ENCODE results near the gene NCAM2. TPM values are rescaled to one million over a fixed set of nuclear protein-coding genes. Genes with fewer than 3 reads are reported as not detected.

The NCAM2 gene
- total RNA-seq, 1 donor from 2014 or later, result 1.3 TPM

GRCh38 chr21:21046063-21046462 is 47.9 kb downstream of the NCAM2 start:
- Histone ChIP-seq H3K27me3 (ENCODE audit: control insufficient read depth, insufficient read depth, low read length) (no peaks in the 10 kb centered on the region), H3K36me3 (ENCODE audit: control insufficient read depth, insufficient read depth, low read length) (no peaks in the 10 kb centered on the region), H3K4me3 (ENCODE audit: low read depth, low read length) (no peak overlapping the region)
- FAIRE-seq, result no peak
- TF ChIP-seq CTCF (IDR thresholded peaks at IDR 0.05; ENCODE audit: insufficient read depth, low read length, severe bottlenecking), result no peak
- no peak for DNase-seq (ENCODE audit: low read depth)

- Histone ChIP-seq H3K4me3 (ENCODE audit: low read depth, low read length) (no peak overlapping the region), H3K36me3 (ENCODE audit: control insufficient read depth, insufficient read depth, low read length) (no peaks in the 10 kb centered on the region), H3K27me3 (ENCODE audit: control insufficient read depth, insufficient read depth, low read length) (no peaks in the 10 kb centered on the region)
- no peak for TF ChIP-seq CTCF (IDR thresholded peaks at IDR 0.05; ENCODE audit: insufficient read depth, low read length, severe bottlenecking)
- DNase-seq (ENCODE audit: low read depth) (no peak), FAIRE-seq (no peak)
Observed at GRCh38 chr21:21051109-21052055, 53.2 kb downstream of the NCAM2 start.

- Histone ChIP-seq H3K36me3 (ENCODE audit: control insufficient read depth, insufficient read depth, low read length) (no peaks in the 10 kb centered on the region), H3K27me3 (ENCODE audit: control insufficient read depth, insufficient read depth, low read length) (no peaks in the 10 kb centered on the region), H3K4me3 (ENCODE audit: low read depth, low read length) (no peak overlapping the region)
- DNase-seq (ENCODE audit: low read depth) (no peak), FAIRE-seq (no peak)
- TF ChIP-seq CTCF (IDR thresholded peaks at IDR 0.05; ENCODE audit: insufficient read depth, low read length, severe bottlenecking), result no peak
Observed at GRCh38 chr21:21052672-21053071, 54.5 kb downstream of the NCAM2 start.

GRCh38 chr21:21057349-21058062 is 59.3 kb downstream of the NCAM2 start:
- H3K36me3 ChIP-seq (ENCODE audit: control insufficient read depth, insufficient read depth, low read length), result no peaks in the 10 kb centered on the region
- FAIRE-seq (no peak), DNase-seq (ENCODE audit: low read depth) (no peak)
- no peak overlapping the region for H3K4me3 ChIP-seq (ENCODE audit: low read depth, low read length)
- no peaks in the 10 kb centered on the region for H3K27me3 ChIP-seq (ENCODE audit: control insufficient read depth, insufficient read depth, low read length)
- no peak for TF ChIP-seq CTCF (IDR thresholded peaks at IDR 0.05; ENCODE audit: insufficient read depth, low read length, severe bottlenecking)

- no peaks in the 10 kb centered on the region for H3K36me3 ChIP-seq (ENCODE audit: control insufficient read depth, insufficient read depth, low read length)
- FAIRE-seq (no peak), DNase-seq (ENCODE audit: low read depth) (no peak)
- H3K27me3 ChIP-seq (ENCODE audit: control insufficient read depth, insufficient read depth, low read length), result no peaks in the 10 kb centered on the region
- H3K4me3 ChIP-seq (ENCODE audit: low read depth, low read length), result no peak overlapping the region
- TF ChIP-seq CTCF (IDR thresholded peaks at IDR 0.05; ENCODE audit: insufficient read depth, low read length, severe bottlenecking), result no peak
Observed at GRCh38 chr21:21063828-21064227, 65.6 kb downstream of the NCAM2 start.
